Esophagus muscularis mucosa (tissue), 4 donors: ENCODE results near the gene CAND1. TPM values are rescaled to one million over a fixed set of nuclear protein-coding genes. Genes with fewer than 3 reads are reported as not detected.

Experiments
- DNase-seq: peaks from one replicate; pipeline ENCODE4 v3.0.0-alpha.2; 2017; ENCODE audit errors: extremely low spot score
- H3K27ac ChIP-seq, 4 donors: fragments of 200-600 bp; sonication (generic); replicated peaks in 1 of 4; 1 replicate in 3 of 4; 2 replicates in 1 of 4; pipeline ENCODE4 v1.5.1; 2016 to 2019; ENCODE audit warnings: mild to moderate bottlenecking in 1 of 4
- H3K27me3 ChIP-seq, 4 donors: fragments of 200-600 bp; sonication (generic); one replicate each; pipeline versions ENCODE4 v1.5.1 to v1.6.0; 2016 to 2019
- H3K36me3 ChIP-seq, 4 donors: fragments of 200-600 bp; sonication (generic); one replicate each; pipeline ENCODE4 v1.5.1; 2016 to 2019
- H3K4me1 ChIP-seq, 4 donors: fragments of 200-600 bp; sonication (generic); one replicate each; pipeline ENCODE4 v1.5.1; 2016 to 2019
- H3K4me3 ChIP-seq, 4 donors: fragments of 200-600 bp; sonication (generic); 1 replicate in 2 of 4; 2 replicates in 2 of 4; pipeline ENCODE4 v1.5.1; 2016 to 2019; ENCODE audit warnings: mild to moderate bottlenecking in 4 of 4, moderate library complexity in 1 of 4
- H3K9me3 ChIP-seq, 4 donors: fragments of 200-600 bp; sonication (generic); 1 replicate in 3 of 4; 2 replicates in 1 of 4; pipeline ENCODE4 v1.5.1; 2016 to 2019
- EP300 ChIP-seq: sonication (generic); formaldehyde crosslinking; IDR thresholded peaks from one replicate; pipeline ENCODE4 v1.6.1; 2017; ENCODE audit warnings: antibody characterized with exemption
- POLR2A ChIP-seq: fragments of 450-650 bp; IDR thresholded peaks from one replicate; pipeline ENCODE4 v1.6.1; 2017; ENCODE audit warnings: antibody characterized with exemption, moderate library complexity, mild to moderate bottlenecking, low read depth
- POLR2AphosphoS5 ChIP-seq, 2 donors: sonication (generic); formaldehyde crosslinking; IDR thresholded peaks; one replicate each; pipeline ENCODE4 v1.6.1; 2017; ENCODE audit warnings: antibody characterized with exemption in 2 of 2
- WGBS: methylation state at CpG from one replicate; pipeline ENCODE4 v1.1.5; 2018; 5-methylcytosine and 5-hydroxymethylcytosine counted together
- intact Hi-C: fragments of 100-400 bp; cut with DNase I; formaldehyde crosslinking; loops from one replicate; pipeline ENCODE4 v1.15.1; 2023
- total RNA-seq, 4 donors: library from RNA; depleted of rRNA; stranded (reverse); fragments of >200 nt; gene quantifications; one replicate each; pipeline versions ENCODE4 v1.1.0 to v1.2.1, GENCODE V29; 2016
- TF ChIP-seq, protein P1 (sequence below), 3 experiments: fragments of 200-600 bp in 2 of 3; fragments of 450-650 bp in 1 of 3; sonication (generic) in 2 of 3; IDR thresholded peaks; one replicate each; pipeline ENCODE4 v1.5.1; 2017 to 2019; ENCODE audit warnings: antibody characterized with exemption in 3 of 3, mild to moderate bottlenecking in 2 of 3, moderate library complexity in 1 of 3

CAND1 gene
- total RNA-seq, 4 donors from 2014 or later: 56.8 to 85.3 (median 75.7) TPM

DNA sequence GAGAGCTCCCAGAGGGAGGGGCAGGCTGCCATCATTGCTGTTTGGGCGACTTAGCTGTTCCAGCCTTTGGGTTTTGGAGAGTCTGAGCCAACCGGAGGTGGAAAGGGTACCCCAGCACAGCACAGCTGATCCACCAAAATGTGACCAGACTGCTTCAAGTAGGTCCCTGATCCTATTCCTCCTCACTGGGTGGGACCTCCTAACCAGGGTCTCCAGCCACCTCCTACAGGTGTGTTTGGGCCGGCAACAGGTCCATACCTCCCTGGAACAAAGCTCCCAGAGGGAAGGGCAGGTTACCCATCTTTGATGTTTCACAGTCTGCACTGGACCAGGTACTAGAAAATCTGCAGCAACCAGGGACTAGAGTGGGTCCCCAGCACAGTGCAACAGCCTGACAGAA is 53.8 kb downstream of the CAND1 start:
- WGBS: 80% methylated on average over 1 of the region's 3 CpGs
- Histone ChIP-seq H3K4me3 (no peak overlapping the region), H3K4me1 (peaks cover 0 to 6% (median 0%) of the 10 kb centered on the region in 4 donors)

GRCh38 chr12:67326637-67327036 is 57.5 kb downstream of the CAND1 start:
- no peaks in the 10 kb centered on the region for H3K27me3 ChIP-seq
- no peak for DNase-seq
- no peaks in the 10 kb centered on the region for H3K4me1 ChIP-seq
- no peaks in the 10 kb centered on the region for H3K9me3 ChIP-seq
- TF ChIP-seq EP300 (no peak), POLR2AphosphoS5 (IDR thresholded peaks at IDR 0.05) (no peak), POLR2A (no peak)
- TF ChIP-seq, protein P1, sequence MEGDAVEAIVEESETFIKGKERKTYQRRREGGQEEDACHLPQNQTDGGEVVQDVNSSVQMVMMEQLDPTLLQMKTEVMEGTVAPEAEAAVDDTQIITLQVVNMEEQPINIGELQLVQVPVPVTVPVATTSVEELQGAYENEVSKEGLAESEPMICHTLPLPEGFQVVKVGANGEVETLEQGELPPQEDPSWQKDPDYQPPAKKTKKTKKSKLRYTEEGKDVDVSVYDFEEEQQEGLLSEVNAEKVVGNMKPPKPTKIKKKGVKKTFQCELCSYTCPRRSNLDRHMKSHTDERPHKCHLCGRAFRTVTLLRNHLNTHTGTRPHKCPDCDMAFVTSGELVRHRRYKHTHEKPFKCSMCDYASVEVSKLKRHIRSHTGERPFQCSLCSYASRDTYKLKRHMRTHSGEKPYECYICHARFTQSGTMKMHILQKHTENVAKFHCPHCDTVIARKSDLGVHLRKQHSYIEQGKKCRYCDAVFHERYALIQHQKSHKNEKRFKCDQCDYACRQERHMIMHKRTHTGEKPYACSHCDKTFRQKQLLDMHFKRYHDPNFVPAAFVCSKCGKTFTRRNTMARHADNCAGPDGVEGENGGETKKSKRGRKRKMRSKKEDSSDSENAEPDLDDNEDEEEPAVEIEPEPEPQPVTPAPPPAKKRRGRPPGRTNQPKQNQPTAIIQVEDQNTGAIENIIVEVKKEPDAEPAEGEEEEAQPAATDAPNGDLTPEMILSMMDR (IDR thresholded peaks at IDR 0.05): no peak
- H3K36me3 ChIP-seq: peaks cover 0 to 9% (median 0%) of the 10 kb centered on the region in 4 donors
- intact Hi-C loops: no loop called here
- no peak overlapping the region for H3K4me3 ChIP-seq
- H3K27ac ChIP-seq: no peak overlapping the region

More for the DNA sequence above, 53.8 kb downstream of the CAND1 start:
- no peak overlapping the region for H3K27ac ChIP-seq
- no peaks in the 10 kb centered on the region for H3K27me3 ChIP-seq
- H3K9me3 ChIP-seq: no peaks in the 10 kb centered on the region
- H3K36me3 ChIP-seq: peaks cover 0 to 20% (median 9%) of the 10 kb centered on the region in 4 donors
- TF ChIP-seq, protein P1 (IDR thresholded peaks at IDR 0.05): no peak
- TF ChIP-seq EP300 (no peak), POLR2A (no peak), POLR2AphosphoS5 (IDR thresholded peaks at IDR 0.05) (no peak)
- intact Hi-C loops: no loop called here
- no peak for DNase-seq

GRCh38 chr12:67327466-67327865 is 58.3 kb downstream of the CAND1 start:
- WGBS: 72% methylated on average over 2 of the region's 2 CpGs

DNA sequence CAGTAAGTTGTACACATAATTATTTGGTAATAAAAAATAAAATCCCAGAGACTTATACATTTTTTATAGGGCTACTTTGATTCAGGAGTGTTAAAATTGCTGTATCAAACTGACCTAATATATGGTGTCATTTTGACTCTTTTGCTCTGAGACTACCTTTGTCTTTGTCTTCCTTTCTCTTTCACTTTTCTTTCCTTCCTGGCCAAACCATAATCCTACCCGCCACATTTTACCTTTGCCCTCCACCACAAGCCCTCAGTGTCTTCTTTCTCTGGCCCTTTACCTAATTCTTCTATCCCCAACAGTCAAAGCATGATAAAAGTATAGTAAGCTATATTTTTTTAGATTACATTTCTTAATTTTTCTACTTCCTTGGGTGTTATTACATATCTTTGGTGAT is 62.0 kb downstream of the CAND1 start:
- Histone ChIP-seq H3K9me3 (no peaks in the 10 kb centered on the region), H3K4me1 (no peaks in the 10 kb centered on the region), H3K27me3 (no peaks in the 10 kb centered on the region), H3K36me3 (no peaks in the 10 kb centered on the region), H3K4me3 (no peak overlapping the region), H3K27ac (no peak overlapping the region)
- no peak for DNase-seq
- WGBS: 81% methylated on average over 1 of the region's 1 CpG
- intact Hi-C loops: no loop called here
- no peak for TF ChIP-seq POLR2A

More at GRCh38 chr12:67327466-67327865, 58.3 kb downstream of the CAND1 start:
- TF ChIP-seq, protein P1 (IDR thresholded peaks at IDR 0.05): no peak
- TF ChIP-seq POLR2A (no peak), EP300 (no peak), POLR2AphosphoS5 (IDR thresholded peaks at IDR 0.05) (no peak)
- no peaks in the 10 kb centered on the region for H3K27me3 ChIP-seq
- no peaks in the 10 kb centered on the region for H3K9me3 ChIP-seq
- intact Hi-C loops: no loop called here
- no peak overlapping the region for H3K4me3 ChIP-seq
- no peaks in the 10 kb centered on the region for H3K4me1 ChIP-seq
- DNase-seq: no peak
- H3K27ac ChIP-seq: no peak overlapping the region
- peaks cover 0 to 2% (median 0%) of the 10 kb centered on the region in 4 donors for H3K36me3 ChIP-seq

- intact Hi-C loops: no loop called here
- no peak overlapping the region for H3K27ac ChIP-seq
- no peak for DNase-seq
- no peak overlapping the region for H3K4me3 ChIP-seq
- H3K9me3 ChIP-seq: no peaks in the 10 kb centered on the region
- H3K36me3 ChIP-seq: no peaks in the 10 kb centered on the region
- no peaks in the 10 kb centered on the region for H3K4me1 ChIP-seq
- TF ChIP-seq EP300 (no peak), POLR2A (no peak), POLR2AphosphoS5 (IDR thresholded peaks at IDR 0.05) (no peak)
- TF ChIP-seq, protein P1 (IDR thresholded peaks at IDR 0.05): no peak
- no peaks in the 10 kb centered on the region for H3K27me3 ChIP-seq
Measured at GRCh38 chr12:67331828-67332227, 62.7 kb downstream of the CAND1 start.
